NCI-H82 treated with DMSO at 0.1 percent for 48 hours (cell line): ENCODE results near the gene TC2N.
"Not testable (repeated sequence)": the region's sequence is repeated elsewhere in the genome, so short reads cannot be mapped to it uniquely, and the experiment has no call there.

ENCODE experiments used
- DNase-seq: peaks from one replicate; lab custom pipeline; 2025; ENCODE audit not compliant: unreplicated experiment; lab: John Stamatoyannopoulos, UW

Gene TC2N

DNA sequence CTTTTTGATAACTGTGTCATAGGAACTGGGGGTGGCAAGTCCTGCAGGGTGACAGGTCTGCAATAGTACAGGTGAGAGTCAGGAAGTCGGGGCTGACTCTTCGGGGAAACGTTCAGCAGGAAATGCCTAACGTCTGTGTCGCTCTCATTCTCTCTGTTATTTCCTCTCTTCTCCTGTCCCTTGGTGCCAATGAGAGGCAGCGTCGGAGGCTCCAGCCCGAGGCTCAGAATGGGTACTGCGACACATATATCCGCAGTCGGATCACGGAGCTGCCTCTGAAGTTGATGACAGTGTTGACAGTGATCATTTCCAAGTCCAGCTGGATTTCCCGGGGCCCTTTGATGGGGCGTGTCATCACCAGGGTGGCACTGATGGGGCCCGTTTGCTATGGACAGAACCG, 2.7 kb upstream of the TC2N start:
- no peak for DNase-seq

DNA sequence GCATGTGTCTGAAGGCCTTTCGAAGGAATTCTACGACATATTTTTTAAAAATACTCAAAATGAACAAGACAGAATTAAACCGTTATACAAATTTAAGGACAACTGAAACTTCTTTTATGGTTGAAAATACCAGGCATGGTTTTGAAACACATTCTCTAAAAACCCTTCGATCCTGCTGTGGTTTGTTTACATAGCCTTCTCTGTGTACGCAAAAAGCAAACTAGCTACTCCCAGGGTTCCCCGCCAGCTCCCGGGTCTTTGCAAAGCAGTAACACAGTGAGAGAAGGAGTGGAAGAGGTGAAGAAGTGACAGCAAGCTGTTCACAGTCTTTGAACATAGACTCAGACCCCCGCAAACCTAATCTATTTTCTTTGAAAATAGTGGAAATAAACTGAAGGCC, 2.2 kb upstream of the TC2N start:
- no peak for DNase-seq

DNA sequence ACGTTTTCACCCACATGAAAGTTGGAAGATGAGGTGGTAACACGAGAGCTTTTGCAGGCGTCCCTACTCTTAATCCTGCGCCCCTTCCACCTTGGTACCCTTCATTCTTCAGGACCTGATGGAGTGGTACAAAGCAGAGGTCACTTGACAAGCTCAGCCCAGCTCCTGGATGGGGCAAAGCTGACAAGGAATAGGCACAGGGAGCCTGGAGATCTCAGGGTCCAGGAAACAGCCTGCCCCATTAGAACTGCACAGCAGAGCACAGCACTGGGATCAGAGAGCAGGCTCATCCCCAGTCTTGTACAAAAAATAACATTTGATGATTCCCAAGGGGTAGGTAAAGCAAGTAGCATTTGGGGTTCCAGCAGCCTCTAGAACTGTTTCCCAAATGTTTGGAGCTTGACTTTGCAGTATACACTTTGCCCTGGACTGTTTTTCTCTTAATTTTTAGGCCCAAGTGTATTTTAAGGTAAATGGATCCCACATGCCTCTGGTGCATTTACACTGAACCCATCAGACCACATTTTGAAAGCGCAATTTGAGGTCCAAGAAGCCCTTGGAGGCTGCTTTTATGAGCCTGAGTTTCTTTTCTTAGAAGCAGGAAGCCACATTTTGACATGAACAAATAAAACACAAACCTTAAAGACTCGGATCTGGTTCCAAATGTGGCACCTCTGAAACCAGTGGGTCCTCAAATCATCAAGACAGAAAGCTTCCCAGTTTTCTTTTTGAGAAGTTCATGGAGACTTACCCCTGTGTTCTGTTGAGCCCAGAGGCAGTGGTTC, 633 bp downstream of the TC2N start:
- DNase-seq = no peak

DNA sequence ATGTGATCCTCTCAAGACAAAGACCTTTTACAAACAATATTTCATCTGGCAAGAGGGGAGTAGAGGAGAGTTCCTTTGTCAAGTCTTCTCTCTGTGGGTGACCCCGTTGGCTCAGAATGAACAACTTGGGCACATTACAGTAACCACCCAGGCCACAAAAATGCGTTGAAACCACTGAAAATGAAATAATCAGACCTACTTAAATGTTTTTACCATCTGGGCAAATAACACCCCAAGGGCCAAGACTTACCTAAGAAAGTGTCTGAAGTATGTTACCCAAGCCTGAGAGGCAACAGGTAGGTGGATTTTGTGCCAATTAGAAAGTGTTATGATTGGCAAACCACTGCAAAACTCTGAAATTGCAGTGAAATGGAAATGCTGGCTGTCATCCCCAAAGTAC, 1.3 kb downstream of the TC2N start:
- DNase-seq = no peak

DNA sequence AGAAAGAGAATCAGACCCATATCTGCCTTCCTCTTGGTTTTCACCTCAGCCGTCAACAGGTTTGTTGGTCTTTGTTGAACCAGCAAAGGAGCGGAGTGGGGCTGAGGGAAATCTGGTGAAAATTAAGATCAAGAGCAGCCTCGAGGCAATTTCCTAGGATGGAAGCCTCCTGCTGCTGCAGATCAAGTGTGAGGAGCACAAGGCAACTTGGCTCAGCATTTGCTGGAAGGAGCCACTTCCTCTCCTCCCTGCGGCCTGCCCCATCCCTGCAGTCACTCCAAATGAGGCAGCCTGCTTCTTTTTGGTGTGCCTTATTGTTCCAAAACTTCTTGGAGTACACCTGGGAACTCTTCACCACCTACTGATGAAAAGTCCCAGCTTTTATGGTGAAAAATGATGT, 4.9 kb downstream of the TC2N start:
- DNase-seq = no peak

DNA sequence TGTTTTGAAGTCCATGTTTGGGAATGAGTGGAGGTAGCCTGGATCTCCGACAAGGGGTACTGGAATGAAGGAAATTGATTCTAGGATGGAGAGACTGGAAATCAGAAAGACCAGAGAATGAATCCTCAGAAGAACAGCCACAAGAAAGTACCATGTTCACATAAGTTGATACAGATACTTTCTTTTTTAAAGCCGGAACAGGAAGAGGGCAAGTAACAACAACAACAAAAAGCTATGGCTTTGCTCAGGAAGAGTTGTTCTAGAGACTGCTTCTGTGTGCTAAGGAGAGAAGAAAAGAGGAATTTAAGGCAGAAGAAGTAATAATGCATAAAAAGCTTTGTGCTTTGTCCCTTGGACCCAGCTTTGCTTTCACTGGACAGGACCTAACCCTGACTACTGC, 6.2 kb downstream of the TC2N start:
- DNase-seq = no peak

DNA sequence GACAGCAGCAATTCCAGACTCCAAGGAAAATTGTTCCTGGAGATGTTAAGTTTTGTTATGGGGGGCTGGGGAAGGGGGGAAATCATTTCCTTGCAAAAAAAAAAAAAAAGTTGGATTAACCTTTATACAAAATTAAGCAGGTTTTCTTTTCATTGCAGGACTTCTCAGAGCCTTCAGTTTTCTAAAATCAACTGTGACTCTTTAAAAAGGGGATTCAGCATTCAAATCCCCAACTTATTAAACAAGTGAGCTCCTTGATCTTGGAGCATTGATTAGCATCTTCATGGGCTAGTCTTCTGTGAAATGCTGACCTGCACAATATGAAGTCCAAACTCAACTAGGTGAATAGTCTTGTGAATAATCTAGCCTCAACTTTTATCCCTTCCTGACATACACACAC, 7.1 kb downstream of the TC2N start:
- no peak for DNase-seq

DNA sequence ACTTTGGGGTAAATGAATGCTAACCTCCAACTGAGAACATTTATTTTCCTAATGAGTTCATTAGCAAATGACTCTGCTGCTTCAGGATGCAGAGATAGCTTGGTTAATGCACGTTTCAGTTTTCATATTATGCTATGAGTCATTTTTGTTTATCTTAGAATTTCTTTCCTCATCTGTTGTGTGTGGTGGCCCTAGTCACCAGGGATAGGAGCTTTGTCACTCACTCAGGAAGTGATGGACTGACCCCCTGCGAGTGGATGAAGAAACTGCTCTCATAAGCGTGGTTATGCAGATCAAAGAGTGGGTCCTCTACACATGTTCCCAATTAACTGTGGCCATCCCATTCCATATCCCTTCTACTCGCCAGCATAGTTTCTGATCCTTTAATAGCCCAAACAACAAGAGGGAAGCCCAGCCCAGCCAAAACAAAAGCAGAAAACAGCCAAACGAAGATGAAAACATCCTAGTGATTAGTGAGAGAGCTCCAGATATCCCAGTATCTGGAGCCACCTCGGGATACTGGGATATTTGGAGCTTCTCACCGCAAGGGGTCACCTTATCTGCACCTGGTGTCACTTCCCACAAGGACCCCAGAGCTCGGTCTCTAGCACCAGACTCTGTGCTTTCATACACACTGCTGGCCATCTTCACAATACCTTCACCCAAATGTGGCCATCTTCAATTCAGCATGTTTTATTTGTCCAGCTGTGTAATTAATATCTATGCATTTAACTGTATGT, 8.6 kb downstream of the TC2N start:
- DNase-seq = no peak

DNA sequence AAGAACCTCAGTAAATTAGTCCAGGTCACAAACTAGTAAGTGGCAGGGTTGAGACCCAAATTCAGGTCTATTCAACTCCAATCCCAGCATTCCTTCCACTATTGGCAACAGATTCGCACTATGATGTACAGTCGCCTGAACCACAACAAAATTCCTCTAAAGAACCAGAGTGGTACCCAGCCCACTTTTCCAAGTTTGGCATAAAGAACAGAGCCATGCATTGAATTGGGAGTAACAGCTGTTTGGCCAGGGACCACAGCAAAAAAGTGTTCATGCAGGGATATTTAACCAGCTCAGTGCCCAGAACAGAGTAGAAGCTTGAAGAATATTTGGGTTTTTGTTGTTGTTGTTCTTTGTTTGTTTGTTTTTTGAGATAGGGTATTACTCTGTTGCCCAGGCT, 9.7 kb downstream of the TC2N start:
- no peak for DNase-seq

DNA sequence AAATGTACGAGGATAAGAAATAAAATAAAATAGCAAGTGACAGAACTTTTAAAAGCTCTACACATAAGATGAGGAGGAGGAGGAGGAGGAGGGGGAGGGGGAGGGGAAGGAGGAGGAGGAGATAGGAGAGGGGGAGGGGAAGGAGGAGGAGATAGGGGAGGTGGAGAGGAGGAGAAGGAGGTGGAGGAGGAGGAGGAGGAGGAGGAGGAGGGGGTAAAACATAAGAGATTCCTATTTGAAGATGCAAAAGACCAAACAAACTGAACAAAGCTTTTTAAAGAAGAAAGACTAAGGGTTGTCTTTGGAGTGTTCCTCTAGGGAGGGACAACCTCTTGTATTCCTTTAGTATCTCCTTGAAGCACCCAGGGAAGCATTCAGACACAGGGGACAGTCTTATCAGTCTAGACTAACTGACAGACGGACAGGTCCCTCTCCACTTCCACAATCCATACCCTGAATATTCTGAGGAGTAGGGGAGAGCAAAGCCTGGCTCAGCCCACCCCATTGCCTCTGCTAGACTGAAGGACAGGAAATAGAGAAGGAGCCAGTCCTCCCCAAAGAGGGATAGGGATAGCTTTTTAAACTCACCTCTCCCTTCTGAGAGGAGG, 12.9 kb downstream of the TC2N start:
- DNase-seq = no peak

DNA sequence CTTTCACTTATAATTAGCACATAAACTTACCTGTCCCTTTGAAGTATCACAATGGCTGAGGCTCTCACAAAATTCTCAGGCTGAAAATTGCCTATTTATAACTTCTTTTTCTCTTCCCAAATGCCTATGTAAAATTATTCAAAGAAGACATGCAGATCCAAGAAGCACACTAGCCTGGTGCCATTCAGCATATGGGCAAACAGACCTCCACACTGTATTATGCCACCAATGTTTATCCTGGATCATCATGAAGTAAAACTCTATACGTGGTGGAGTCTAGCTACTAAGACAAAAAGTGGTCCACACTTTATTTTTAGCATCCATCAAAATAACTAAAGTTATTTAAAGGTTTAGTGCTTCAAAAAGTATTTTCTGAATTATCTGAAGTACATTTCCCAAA, 15.8 kb downstream of the TC2N start:
- DNase-seq = no peak

DNA sequence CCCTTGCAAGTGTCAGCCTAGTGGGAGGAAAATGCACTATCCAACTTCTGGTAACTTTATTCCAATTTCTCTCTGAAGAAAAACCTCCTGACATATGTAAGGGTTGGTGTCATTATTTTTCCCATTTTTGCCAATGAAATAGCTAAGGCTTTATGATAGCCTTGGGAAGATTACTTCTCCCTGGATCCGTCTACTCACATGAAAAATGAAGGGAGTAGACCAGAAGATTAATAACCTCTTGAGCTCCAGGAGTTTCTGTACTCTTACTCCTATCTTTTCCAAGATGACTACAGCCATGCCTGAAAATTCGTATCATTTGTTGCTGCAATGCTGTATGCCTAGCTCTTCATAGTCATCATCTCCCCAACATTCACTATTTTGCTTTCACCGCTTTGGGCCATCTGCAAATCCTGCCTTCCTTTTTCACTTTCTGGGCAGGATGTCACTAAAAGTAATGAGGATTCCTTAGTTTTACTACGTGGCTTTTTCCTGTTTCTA, 18.8 kb downstream of the TC2N start:
- no peak for DNase-seq

DNA sequence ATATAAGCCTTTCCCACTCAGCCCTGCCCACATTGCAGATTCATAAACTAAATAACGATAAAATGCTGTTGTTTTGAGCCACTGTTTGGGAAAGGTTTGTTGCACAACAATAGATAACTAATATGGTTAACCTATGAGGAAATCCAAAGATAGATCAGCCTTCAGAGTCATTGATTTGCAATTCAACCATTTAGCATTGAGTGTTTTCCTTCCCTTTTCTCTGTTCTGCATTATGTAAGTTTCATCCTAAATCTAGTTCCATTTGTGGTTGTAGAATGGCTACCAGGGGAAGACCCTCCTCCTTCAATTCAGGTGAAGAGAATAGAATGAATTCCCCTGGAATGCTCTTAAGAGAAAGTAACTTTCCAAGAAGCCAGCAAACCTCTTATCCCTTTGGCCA, 19.6 kb downstream of the TC2N start:
- DNase-seq = no peak

DNA sequence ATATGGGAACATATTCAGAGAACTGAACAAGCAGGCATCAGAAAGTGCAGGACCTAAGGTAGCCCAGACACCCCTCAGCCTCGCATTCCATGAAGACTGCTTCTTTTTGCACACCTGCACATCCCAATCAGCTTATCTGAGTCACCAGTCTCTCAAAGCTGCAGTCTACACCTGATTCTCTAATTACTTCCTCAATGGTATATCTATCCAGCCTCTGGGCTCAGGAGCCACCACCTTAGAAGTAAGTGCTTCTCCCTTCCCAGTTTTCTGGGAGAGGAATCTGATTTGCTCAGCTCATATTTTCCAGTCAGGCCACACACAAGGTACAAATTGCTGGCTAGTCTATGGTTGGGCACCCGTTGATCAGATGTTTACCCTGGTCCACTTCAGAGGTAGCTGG, 21.7 kb downstream of the TC2N start:
- DNase-seq = no peak

DNA sequence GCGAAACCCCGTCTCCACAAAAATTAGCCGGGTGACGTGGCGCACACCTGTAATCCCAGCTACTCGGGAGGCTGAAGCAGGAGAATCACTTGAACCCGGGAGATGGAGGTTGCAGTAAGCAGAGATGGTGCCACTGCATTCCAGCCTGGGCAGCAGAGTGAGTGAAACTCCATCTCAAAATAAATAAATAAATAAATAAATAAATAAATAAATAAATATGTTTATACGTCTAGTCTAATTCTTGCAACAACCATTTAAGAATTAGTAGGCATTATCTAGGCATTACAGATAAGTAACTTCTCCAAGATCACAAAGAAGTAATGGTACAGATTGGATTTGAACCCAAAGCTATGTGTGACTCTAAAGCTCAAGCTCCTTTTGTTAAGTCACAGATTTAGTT, 22.3 kb downstream of the TC2N start:
- not testable (repeated sequence) for DNase-seq

DNA sequence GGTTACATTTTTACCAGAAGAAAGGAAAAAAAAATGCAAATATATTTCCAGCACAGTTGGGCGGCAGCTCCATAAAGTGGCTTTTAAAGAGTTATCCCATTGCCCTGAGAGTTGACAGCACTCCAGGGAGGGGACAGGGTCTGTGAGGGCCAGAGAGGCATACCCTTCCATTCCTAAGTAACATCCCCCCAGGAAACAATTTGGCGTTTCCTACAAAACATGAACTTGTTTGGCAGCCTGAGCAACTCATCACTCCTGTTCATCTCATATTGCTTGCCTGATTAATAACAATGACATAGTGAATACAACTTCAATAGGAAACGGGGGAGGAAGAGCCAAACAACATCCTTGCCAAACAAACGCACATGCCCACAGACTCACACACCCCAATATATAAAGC, 23.3 kb downstream of the TC2N start:
- DNase-seq = no peak

DNA sequence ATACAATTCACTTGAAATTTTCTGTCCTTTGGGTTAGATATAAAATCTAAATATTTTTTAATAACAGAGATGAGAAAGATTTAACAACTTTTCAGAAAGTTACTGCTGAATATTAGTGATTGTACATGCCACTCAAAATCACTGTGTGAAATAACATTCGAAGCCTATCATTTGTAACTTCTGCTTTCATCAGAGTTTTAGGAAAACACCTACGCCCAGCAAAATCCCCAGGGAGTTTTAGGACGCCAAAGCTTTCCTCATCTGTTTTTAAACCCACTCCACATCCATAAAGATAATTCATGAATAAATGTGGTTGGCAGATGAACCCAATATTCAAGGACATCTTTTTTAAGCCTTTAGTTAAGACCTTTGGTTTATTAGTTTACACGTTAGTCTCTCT, 23.9 kb downstream of the TC2N start:
- DNase-seq = no peak

DNA sequence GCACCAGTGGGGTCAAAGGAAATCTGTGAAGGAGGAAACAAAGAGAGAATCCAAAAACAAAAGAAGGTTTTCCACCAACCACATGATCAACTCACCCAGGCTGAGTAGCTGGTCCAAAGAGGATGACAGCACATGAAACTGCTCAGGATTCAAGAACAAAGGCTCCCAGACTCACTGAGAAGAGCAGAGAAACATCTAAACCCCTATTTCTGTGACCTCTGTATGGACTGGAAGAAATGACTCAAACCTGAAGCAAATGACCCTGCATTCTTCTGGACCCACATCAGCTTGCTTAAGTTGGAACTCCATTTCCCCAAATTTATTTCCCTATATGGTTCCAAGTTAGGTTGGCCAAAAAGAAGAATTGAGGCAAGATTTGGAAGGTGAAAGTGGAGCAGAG, 26.3 kb downstream of the TC2N start:
- DNase-seq = no peak

DNA sequence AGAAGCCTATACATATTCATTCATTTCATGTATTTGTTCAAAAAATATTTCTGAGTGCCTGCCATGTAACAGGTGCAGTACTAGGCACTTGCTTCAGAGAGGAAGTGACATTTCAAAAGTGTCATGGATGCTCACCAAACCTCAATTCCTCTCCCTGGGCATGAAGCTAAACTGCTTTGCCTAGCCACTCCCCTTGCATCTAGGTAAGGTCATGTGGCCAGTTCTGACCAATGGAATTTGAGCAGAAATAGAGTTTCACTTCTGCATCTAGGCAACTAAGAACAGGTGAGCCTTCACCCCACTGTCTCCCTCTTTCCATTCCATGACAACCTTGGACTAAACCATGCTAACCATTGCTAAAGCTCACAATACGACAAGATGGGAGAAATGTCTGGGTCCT, 27.6 kb downstream of the TC2N start:
- DNase-seq = no peak

DNA sequence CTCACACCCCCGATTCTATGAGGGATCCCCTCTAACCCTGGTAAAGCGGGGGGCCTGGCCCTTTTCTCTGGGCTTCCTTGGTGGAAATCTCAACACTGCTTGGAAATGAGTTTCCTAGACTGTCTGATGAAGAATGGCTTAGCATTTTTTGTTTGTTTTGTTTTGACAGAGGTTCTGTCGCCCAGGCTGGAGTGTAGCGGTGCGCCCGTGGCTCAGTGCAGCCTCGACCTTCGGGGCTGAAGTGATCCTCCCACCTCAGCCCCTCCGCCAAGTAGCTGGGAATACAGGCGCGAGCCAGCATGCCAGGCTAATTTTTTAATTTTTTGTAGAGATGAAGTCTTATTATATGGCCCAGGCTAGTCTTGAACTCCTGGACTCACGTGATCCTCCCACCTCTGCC, 30.3 kb downstream of the TC2N start:
- no peak for DNase-seq

DNA sequence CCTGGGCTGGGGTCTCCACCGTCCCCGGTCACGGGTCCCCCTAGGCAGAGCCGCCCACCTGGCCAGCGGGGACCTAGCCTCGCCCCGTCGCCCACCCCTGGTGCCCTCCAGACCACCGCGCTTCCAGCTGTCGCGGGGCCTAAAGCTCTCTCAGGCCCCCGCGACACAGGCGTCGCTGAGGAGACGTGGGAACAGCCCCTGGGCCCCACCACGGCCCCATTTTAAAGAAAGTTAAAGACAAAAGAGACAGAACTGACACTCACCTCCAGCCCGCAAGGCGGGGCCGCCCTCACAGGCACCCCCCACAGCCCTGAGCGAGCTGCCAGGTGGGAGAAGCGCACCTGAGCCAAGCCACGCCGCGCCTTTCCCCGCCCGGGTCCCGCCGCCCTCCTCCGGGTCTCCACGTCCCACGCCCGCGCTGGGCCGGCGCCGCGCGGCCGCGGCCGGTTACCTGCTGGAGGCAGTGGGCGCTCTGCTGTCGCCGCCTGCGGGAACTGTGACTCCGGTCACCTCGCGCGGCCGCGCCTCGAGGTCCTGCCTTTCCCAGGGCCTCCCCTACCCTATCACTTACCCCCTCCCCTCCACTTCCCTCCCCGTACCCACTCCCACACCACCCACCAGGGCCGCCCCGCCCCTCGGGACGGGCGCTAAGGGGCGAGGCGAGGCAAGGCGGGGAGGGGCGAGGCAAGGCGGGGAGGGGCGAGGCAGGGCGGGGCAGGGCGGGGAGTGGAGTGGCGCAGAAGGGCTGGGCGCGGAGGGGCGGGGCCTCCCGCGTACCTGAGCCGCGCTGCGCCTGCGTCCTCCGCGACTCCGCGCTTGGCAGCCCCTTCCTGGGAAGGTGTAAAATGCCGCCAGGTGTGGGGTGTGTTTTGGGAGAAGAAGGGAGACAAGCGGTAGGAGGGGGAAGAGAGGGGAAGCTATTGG, 31.2 kb downstream of the TC2N start:
- DNase-seq = peak; percentile 17
